Mammary epithelial cell (primary cell): ENCODE results near the gene PTPRM.

Experiments used
- EZH2 ChIP-seq: IDR thresholded peaks from 2 replicates; pipeline ENCODE4 v1.6.1; 2012; ENCODE audit warnings: low read length, inconsistent platforms, borderline replicate concordance
- TF ChIP-seq, protein P1 (sequence below), 2 donors: IDR thresholded peaks in 1 of 2; conservative IDR thresholded peaks in 1 of 2; 2 replicates each; pipeline ENCODE4 v1.5.1; 2011 to 2012; ENCODE audit warnings: inconsistent platforms in 2 of 2, low read length in 2 of 2, mild to moderate bottlenecking in 2 of 2, control low read depth in 1 of 2, low read depth in 1 of 2; ENCODE audit not compliant: insufficient read depth in 1 of 2; ENCODE audit errors: extremely low read depth in 1 of 2

DNA sequence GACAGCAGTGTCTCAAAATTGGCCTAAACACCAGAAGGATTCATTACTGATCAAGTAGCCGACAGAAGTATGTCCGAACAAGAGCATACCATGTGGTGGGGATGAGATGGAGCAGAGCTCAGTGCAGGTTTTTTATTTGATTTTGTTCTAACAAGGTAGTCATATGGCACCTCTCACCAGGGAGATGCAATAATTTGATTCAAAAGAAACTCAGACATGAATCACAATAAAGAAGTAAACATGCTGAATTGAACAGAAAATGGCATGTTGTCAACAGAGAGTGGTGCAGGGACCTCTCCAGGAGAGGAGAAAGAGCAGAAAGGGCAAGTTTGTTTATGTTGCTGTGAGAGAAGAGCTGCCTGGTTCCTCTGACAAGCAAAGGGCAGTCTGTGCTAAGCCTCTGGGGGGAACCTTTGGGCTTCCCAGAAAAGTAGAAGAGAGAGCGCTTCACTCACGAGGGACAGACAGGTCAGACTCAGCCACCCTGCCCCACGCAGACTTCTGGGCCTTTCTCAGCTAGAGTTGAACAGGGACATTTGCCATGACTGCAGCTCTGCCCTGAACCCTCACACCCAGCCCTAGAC lies 690.8 kb downstream of the PTPRM start:
- TF ChIP-seq, protein P1, sequence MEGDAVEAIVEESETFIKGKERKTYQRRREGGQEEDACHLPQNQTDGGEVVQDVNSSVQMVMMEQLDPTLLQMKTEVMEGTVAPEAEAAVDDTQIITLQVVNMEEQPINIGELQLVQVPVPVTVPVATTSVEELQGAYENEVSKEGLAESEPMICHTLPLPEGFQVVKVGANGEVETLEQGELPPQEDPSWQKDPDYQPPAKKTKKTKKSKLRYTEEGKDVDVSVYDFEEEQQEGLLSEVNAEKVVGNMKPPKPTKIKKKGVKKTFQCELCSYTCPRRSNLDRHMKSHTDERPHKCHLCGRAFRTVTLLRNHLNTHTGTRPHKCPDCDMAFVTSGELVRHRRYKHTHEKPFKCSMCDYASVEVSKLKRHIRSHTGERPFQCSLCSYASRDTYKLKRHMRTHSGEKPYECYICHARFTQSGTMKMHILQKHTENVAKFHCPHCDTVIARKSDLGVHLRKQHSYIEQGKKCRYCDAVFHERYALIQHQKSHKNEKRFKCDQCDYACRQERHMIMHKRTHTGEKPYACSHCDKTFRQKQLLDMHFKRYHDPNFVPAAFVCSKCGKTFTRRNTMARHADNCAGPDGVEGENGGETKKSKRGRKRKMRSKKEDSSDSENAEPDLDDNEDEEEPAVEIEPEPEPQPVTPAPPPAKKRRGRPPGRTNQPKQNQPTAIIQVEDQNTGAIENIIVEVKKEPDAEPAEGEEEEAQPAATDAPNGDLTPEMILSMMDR (conservative IDR thresholded peaks at IDR 0.05 in 1 of 2, IDR thresholded peaks at IDR 0.05 in 1 of 2; ENCODE audit: extremely low read depth in 1 of 2, insufficient read depth in 1 of 2, low read depth in 1 of 2, low read length in 2 of 2) = no peak
- TF ChIP-seq EZH2 = no peak
